GM12878 (cell line): ENCODE data around the gene TRIM7. TPM values are rescaled to one million over a fixed set of nuclear protein-coding genes. Genes with fewer than 3 reads are reported as not detected.

Source experiments
- CHD4 ChIP-seq: fragments of 200-600 bp; sonication (generic); IDR thresholded peaks from 2 replicates; pipeline ENCODE4 v1.6.1; 2016; ENCODE audit warnings: mild to moderate bottlenecking
- HDAC6 ChIP-seq: fragments of 200-600 bp; sonication (generic); IDR thresholded peaks from one replicate; pipeline ENCODE4 v1.8.0; 2017; ENCODE audit warnings: antibody characterized with exemption; ENCODE audit not compliant: unreplicated experiment
- MEF2B ChIP-seq: fragments of 450-650 bp; IDR thresholded peaks from 2 replicates; pipeline ENCODE4 v1.6.1; 2018; ENCODE audit warnings: mild to moderate bottlenecking, moderate library complexity; ENCODE audit not compliant: partially characterized antibody, poor library complexity, severe bottlenecking
- MTA3 ChIP-seq: IDR thresholded peaks from 2 replicates; pipeline ENCODE4 v1.6.1; 2012; ENCODE audit warnings: low read length, inconsistent platforms, borderline replicate concordance
- NR2C2 ChIP-seq: IDR thresholded peaks from 2 replicates; pipeline ENCODE4 v1.6.1; 2011; ENCODE audit warnings: borderline replicate concordance, low read depth; ENCODE audit not compliant: control insufficient read depth, insufficient read length
- RAD21 ChIP-seq: IDR thresholded peaks from 2 replicates; pipeline ENCODE4 v1.6.1; 2011; ENCODE audit warnings: mild to moderate bottlenecking, low read depth, low read length, moderate library complexity; ENCODE audit not compliant: insufficient read depth
- RCOR1 ChIP-seq: conservative IDR thresholded peaks from 2 replicates; pipeline ENCODE4 v1.6.1; 2012; ENCODE audit warnings: low read depth, low read length, improper control_type of control experiment
- SPI1 ChIP-seq: IDR thresholded peaks from 2 replicates; pipeline ENCODE4 v1.6.1; 2011; ENCODE audit warnings: low read depth, mild to moderate bottlenecking, low read length, moderate library complexity, borderline replicate concordance; ENCODE audit not compliant: insufficient read depth
- STAT1 ChIP-seq: fragments of 450-650 bp; conservative IDR thresholded peaks from 2 replicates; pipeline ENCODE4 v1.6.1; 2014; ENCODE audit warnings: antibody characterized with exemption, mild to moderate bottlenecking
- STAT3 ChIP-seq: IDR thresholded peaks from 2 replicates; pipeline ENCODE4 v1.6.1; 2011; ENCODE audit warnings: low read depth, low read length, improper control_type of control experiment
- ZNF24 ChIP-seq: fragments of 450-650 bp; IDR thresholded peaks from 2 replicates; pipeline ENCODE4 v1.6.1; 2017; ENCODE audit warnings: antibody characterized with exemption, mild to moderate bottlenecking
- polyA plus RNA-seq, 11 experiments: library from polyadenylated mRNA; depleted of rRNA in 4 of 11; unstranded in 6 of 11; stranded (reverse) in 5 of 11; fragments of >200 nt; fragmentation: Nextera tagmentation in 4 of 11; fragmentation: Illumina TruSeq in 1 of 11; extraction: Ambion mirVana in 4 of 11; extraction: Trizol in 1 of 11; gene quantifications; 1 replicate in 1 of 11; 2 replicates in 10 of 11; pipeline versions ENCODE4 v1.2.1 to v1.2.3, GENCODE V29; 2011 to 2016; ENCODE audit warnings: inconsistent platforms in 2 of 11, missing spikeins in 2 of 11, low read depth in 1 of 11
- total RNA-seq, 4 experiments: library from RNA; depleted of rRNA in 3 of 4; stranded (reverse); fragments of >200 nt in 3 of 4; fragmentation: Illumina TruSeq in 1 of 4; extraction: Trizol in 1 of 4; gene quantifications; 2 replicates each; pipeline versions ENCODE4 v1.2.1 to v1.2.3, GENCODE V29; 2013 to 2021
- TF ChIP-seq, protein P1 (sequence below): fragments of 450-650 bp; IDR thresholded peaks from 2 replicates; pipeline ENCODE4 v1.6.1; 2017; ENCODE audit warnings: mild to moderate bottlenecking, moderate library complexity
- TF ChIP-seq, protein P2 (sequence below): IDR thresholded peaks from 2 replicates; pipeline ENCODE4 v1.6.1; 2011; ENCODE audit warnings: borderline replicate concordance, low read depth, mild to moderate bottlenecking, moderate library complexity, mixed read lengths, low read length; ENCODE audit not compliant: insufficient read depth; ENCODE audit errors: extremely low read length
- TF ChIP-seq, protein P3 (sequence below): fragments of 450-650 bp; IDR thresholded peaks from 2 replicates; pipeline ENCODE4 v1.6.1; 2017; ENCODE audit warnings: mild to moderate bottlenecking
- TF ChIP-seq, protein P4 (sequence below): fragments of 150-350 bp; IDR thresholded peaks from 2 replicates; pipeline ENCODE4 v1.6.1; 2014; ENCODE audit warnings: mild to moderate bottlenecking, low read depth, low read length
- TF ChIP-seq, protein P5 (sequence below): IDR thresholded peaks from 2 replicates; pipeline ENCODE4 v1.6.1; 2012; ENCODE audit warnings: low read depth, low read length, improper control_type of control experiment

TRIM7 gene
- total and polyA plus RNA-seq, 10 of the 15 experiments (the other 5 are each of a cell fraction or from before 2014, with no cell fraction given), result 0.02 to 1.6 (median 0.41) TPM

DNA sequence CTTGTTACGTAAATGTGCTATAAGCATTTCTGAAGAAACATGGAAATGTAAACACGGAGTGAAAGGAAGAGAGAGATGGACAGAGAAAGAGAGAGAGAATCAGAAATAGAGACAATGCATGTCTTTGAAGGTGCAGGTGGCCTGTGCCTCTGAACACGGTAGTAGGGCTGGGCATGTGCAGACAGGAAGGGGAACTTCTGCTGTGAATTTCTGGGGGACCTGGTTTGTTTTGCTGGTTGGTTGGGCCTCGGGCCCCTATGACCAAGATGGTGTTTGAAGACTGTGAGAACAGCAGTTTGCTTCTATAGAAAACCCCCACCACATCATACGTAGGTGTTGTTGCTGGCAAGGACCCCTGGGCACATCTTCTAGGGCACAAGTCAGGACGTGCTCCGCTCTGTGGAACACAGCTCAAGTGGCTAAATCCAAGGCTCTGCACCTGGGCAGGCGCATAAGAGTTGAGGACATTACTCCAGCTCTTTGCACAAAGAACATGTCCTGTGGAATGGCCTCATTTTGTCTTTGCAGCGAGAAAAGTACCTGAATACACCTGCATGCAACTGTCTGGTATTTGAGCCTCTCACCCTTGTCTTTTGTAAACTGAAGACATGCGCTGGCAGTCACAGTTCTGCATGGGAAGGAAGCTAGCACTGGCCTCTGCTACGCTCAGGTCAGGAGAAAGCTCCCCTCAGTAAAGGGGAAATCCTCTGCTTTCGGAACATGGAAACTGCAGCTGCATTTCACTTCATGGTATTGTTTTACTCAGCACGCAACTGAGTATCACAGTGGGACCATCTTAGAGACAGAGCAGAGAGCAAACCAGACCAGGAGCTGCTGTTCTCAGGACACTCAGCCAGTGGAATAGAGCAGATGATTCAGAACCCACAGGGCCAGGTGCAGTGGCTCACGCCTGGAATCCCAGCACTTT is 54.9 kb downstream of the TRIM7 start (continued):
- TF ChIP-seq RAD21, result no peak
- TF ChIP-seq, protein P1, sequence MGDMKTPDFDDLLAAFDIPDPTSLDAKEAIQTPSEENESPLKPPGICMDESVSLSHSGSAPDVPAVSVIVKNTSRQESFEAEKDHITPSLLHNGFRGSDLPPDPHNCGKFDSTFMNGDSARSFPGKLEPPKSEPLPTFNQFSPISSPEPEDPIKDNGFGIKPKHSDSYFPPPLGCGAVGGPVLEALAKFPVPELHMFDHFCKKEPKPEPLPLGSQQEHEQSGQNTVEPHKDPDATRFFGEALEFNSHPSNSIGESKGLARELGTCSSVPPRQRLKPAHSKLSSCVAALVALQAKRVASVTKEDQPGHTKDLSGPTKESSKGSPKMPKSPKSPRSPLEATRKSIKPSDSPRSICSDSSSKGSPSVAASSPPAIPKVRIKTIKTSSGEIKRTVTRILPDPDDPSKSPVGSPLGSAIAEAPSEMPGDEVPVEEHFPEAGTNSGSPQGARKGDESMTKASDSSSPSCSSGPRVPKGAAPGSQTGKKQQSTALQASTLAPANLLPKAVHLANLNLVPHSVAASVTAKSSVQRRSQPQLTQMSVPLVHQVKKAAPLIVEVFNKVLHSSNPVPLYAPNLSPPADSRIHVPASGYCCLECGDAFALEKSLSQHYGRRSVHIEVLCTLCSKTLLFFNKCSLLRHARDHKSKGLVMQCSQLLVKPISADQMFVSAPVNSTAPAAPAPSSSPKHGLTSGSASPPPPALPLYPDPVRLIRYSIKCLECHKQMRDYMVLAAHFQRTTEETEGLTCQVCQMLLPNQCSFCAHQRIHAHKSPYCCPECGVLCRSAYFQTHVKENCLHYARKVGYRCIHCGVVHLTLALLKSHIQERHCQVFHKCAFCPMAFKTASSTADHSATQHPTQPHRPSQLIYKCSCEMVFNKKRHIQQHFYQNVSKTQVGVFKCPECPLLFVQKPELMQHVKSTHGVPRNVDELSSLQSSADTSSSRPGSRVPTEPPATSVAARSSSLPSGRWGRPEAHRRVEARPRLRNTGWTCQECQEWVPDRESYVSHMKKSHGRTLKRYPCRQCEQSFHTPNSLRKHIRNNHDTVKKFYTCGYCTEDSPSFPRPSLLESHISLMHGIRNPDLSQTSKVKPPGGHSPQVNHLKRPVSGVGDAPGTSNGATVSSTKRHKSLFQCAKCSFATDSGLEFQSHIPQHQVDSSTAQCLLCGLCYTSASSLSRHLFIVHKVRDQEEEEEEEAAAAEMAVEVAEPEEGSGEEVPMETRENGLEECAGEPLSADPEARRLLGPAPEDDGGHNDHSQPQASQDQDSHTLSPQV, result no peak
- TF ChIP-seq, protein P2, sequence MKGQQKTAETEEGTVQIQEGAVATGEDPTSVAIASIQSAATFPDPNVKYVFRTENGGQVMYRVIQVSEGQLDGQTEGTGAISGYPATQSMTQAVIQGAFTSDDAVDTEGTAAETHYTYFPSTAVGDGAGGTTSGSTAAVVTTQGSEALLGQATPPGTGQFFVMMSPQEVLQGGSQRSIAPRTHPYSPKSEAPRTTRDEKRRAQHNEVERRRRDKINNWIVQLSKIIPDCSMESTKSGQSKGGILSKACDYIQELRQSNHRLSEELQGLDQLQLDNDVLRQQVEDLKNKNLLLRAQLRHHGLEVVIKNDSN, result no peak
- no peak for TF ChIP-seq SPI1
- TF ChIP-seq MTA3, result no peak
- TF ChIP-seq STAT1, result no peak
- TF ChIP-seq RCOR1, result no peak
- no peak for TF ChIP-seq MEF2B
- no peak for TF ChIP-seq STAT3
- TF ChIP-seq, protein P3, sequence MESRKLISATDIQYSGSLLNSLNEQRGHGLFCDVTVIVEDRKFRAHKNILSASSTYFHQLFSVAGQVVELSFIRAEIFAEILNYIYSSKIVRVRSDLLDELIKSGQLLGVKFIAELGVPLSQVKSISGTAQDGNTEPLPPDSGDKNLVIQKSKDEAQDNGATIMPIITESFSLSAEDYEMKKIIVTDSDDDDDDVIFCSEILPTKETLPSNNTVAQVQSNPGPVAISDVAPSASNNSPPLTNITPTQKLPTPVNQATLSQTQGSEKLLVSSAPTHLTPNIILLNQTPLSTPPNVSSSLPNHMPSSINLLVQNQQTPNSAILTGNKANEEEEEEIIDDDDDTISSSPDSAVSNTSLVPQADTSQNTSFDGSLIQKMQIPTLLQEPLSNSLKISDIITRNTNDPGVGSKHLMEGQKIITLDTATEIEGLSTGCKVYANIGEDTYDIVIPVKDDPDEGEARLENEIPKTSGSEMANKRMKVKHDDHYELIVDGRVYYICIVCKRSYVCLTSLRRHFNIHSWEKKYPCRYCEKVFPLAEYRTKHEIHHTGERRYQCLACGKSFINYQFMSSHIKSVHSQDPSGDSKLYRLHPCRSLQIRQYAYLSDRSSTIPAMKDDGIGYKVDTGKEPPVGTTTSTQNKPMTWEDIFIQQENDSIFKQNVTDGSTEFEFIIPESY, result no peak
- no peak for TF ChIP-seq ZNF24
- TF ChIP-seq, protein P4, sequence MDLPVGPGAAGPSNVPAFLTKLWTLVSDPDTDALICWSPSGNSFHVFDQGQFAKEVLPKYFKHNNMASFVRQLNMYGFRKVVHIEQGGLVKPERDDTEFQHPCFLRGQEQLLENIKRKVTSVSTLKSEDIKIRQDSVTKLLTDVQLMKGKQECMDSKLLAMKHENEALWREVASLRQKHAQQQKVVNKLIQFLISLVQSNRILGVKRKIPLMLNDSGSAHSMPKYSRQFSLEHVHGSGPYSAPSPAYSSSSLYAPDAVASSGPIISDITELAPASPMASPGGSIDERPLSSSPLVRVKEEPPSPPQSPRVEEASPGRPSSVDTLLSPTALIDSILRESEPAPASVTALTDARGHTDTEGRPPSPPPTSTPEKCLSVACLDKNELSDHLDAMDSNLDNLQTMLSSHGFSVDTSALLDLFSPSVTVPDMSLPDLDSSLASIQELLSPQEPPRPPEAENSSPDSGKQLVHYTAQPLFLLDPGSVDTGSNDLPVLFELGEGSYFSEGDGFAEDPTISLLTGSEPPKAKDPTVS, result no peak
- TF ChIP-seq, protein P5, sequence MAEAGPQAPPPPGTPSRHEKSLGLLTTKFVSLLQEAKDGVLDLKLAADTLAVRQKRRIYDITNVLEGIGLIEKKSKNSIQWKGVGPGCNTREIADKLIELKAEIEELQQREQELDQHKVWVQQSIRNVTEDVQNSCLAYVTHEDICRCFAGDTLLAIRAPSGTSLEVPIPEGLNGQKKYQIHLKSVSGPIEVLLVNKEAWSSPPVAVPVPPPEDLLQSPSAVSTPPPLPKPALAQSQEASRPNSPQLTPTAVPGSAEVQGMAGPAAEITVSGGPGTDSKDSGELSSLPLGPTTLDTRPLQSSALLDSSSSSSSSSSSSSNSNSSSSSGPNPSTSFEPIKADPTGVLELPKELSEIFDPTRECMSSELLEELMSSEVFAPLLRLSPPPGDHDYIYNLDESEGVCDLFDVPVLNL, result no peak
- no peak for TF ChIP-seq NR2C2
- TF ChIP-seq CHD4, result no peak
- no peak for TF ChIP-seq HDAC6
